ENCODE data around the gene WLS.

WLS gene

DNA sequence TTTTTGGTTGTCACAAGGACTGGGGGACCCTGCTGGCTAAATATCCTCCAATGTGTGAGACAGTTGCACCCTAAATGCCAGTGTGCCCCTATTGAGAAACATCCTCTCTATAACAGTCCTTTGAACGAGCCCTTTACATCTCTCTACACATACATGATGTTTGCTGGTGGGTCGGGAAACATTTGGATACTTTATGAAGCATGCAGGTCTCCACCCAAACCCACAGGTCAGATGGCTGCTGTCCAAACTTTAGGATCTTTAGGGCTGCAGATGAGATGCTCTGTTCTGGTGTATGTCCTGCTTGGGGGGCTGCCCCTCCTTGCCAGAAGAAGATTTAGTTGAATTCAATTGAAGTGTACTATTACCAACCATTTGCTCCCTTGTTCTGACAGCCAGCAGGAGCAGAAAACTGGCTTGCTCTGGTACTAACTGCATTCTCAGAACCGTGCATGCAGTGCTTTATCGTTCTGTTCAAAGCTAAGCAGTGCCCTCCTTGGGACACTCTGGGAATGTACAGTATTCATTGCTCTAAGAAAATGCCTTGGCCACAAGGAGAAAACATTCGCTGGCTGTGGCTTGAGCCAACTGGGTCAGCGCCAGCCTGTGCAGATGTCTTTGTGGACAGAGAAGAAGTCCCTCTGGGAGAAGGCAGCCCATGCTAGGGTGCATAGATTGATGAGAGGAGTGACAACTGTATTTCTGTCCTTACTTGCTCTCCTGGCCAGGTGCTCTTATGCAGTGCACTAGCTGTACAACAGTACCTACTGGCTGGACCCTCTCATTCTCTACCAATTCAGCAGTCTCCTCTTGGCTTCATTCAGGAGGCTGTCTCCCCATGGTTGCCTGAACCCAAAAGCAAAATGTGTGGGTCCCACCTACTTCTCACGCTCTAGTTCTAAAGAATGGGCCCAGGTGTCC is 120.5 kb downstream of the WLS start:
- TF ChIP-seq, protein P1, sequence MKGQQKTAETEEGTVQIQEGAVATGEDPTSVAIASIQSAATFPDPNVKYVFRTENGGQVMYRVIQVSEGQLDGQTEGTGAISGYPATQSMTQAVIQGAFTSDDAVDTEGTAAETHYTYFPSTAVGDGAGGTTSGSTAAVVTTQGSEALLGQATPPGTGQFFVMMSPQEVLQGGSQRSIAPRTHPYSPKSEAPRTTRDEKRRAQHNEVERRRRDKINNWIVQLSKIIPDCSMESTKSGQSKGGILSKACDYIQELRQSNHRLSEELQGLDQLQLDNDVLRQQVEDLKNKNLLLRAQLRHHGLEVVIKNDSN (IDR thresholded peaks at IDR 0.05) = no peak
- TF ChIP-seq TEAD4 (IDR thresholded peaks at IDR 0.05) (no peak), RAD21 (IDR thresholded peaks at IDR 0.05; ENCODE audit: low read depth) (peak; percentile 83), NFIC (IDR thresholded peaks at IDR 0.05) (0 out of 2 replicates have a peak, but pooled peaks have one; percentile 26), EP300 (IDR thresholded peaks at IDR 0.05; ENCODE audit: borderline replicate concordance) (no peak), FOXM1 (IDR thresholded peaks at IDR 0.05; ENCODE audit: borderline replicate concordance, low read depth) (no peak), TAF1 (IDR thresholded peaks at IDR 0.05; ENCODE audit: low read depth) (no peak)
- TF ChIP-seq, protein P2, sequence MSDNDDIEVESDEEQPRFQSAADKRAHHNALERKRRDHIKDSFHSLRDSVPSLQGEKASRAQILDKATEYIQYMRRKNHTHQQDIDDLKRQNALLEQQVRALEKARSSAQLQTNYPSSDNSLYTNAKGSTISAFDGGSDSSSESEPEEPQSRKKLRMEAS (IDR thresholded peaks at IDR 0.05) = no peak
- TF ChIP-seq, protein P3, sequence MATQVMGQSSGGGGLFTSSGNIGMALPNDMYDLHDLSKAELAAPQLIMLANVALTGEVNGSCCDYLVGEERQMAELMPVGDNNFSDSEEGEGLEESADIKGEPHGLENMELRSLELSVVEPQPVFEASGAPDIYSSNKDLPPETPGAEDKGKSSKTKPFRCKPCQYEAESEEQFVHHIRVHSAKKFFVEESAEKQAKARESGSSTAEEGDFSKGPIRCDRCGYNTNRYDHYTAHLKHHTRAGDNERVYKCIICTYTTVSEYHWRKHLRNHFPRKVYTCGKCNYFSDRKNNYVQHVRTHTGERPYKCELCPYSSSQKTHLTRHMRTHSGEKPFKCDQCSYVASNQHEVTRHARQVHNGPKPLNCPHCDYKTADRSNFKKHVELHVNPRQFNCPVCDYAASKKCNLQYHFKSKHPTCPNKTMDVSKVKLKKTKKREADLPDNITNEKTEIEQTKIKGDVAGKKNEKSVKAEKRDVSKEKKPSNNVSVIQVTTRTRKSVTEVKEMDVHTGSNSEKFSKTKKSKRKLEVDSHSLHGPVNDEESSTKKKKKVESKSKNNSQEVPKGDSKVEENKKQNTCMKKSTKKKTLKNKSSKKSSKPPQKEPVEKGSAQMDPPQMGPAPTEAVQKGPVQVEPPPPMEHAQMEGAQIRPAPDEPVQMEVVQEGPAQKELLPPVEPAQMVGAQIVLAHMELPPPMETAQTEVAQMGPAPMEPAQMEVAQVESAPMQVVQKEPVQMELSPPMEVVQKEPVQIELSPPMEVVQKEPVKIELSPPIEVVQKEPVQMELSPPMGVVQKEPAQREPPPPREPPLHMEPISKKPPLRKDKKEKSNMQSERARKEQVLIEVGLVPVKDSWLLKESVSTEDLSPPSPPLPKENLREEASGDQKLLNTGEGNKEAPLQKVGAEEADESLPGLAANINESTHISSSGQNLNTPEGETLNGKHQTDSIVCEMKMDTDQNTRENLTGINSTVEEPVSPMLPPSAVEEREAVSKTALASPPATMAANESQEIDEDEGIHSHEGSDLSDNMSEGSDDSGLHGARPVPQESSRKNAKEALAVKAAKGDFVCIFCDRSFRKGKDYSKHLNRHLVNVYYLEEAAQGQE (IDR thresholded peaks at IDR 0.05; ENCODE audit: low read depth) = no peak

DNA sequence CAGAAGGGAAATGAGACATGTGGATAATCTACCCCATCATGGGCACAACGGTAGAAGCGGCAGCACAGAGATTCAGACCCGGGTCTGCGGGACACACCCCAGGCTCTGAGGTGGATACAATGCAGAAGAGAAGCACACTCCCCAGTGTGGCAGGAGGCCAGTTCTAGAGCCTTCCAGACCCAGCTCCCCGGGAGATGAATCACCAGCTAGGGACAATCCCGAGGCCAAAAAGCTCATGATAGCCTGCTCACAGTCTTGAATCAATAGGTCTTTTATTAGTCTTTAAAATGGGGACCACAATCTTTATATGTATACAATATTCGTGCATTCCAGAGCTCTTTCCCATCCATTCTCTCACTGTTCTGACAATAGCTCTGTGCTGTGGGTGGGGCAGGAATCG is 124.6 kb downstream of the WLS start:
- TF ChIP-seq EGR1 (IDR thresholded peaks at IDR 0.05) (no peak), NFIC (IDR thresholded peaks at IDR 0.05) (no peak), RAD21 (IDR thresholded peaks at IDR 0.05; ENCODE audit: low read depth) (no peak), EP300 (IDR thresholded peaks at IDR 0.05; ENCODE audit: borderline replicate concordance) (no peak), CREB1 (IDR thresholded peaks at IDR 0.05; ENCODE audit: low read depth) (no peak), TCF12 (IDR thresholded peaks at IDR 0.05; ENCODE audit: low read depth) (no peak), TEAD4 (IDR thresholded peaks at IDR 0.05) (no peak), YY1 (IDR thresholded peaks at IDR 0.05; ENCODE audit: low read depth) (no peak)
- TF ChIP-seq, protein P2 (IDR thresholded peaks at IDR 0.05) = no peak
- TF ChIP-seq, protein P1 (IDR thresholded peaks at IDR 0.05) = no peak
- TF ChIP-seq, protein P3 (IDR thresholded peaks at IDR 0.05; ENCODE audit: low read depth) = no peak

DNA sequence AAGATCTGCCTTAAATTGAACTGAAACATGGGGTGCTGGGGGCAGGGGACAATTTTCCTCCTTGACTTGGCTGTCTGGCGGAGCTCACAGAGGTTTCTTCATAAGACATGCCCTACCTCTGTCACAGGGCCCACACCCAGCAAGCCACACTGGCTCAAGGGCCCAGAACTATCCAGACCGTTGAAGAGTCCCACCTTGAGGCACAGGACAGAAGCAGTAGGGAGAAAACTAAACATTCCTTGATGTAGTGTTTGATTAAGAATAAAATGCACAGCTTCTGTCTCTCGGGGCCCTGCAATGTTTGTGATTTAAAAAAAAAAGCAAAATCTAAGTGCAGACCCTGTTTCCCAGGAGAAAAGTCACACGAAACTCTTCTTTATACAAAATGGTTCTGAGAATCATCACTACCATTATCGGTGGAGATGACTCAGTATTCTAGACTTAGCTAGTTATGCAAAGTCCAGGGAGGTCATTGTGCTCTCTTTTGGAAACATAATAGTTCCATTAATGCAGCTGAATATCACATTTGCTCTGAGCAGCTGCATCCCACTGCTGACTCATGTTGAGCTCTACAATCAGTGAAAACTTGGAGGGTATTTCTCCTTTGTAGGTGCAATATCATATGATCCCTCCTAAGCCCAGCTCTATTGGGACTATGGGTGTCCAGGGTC is 128.3 kb downstream of the WLS start:
- TF ChIP-seq TAF1 (IDR thresholded peaks at IDR 0.05; ENCODE audit: low read depth) (no peak), FOXM1 (IDR thresholded peaks at IDR 0.05; ENCODE audit: borderline replicate concordance, low read depth) (no peak), ZBTB7A (IDR thresholded peaks at IDR 0.05; ENCODE audit: low read depth) (no peak), YY1 (IDR thresholded peaks at IDR 0.05; ENCODE audit: low read depth) (no peak), TCF12 (IDR thresholded peaks at IDR 0.05; ENCODE audit: low read depth) (no peak), NFIC (IDR thresholded peaks at IDR 0.05) (no peak), EP300 (IDR thresholded peaks at IDR 0.05; ENCODE audit: borderline replicate concordance) (no peak), TEAD4 (IDR thresholded peaks at IDR 0.05) (no peak), EGR1 (IDR thresholded peaks at IDR 0.05) (no peak), RAD21 (IDR thresholded peaks at IDR 0.05; ENCODE audit: low read depth) (no peak), CREB1 (IDR thresholded peaks at IDR 0.05; ENCODE audit: low read depth) (no peak), CEBPB (IDR thresholded peaks at IDR 0.05) (no peak)
- TF ChIP-seq, protein P3 (IDR thresholded peaks at IDR 0.05; ENCODE audit: low read depth) = no peak
- TF ChIP-seq, protein P1 (IDR thresholded peaks at IDR 0.05) = no peak
- TF ChIP-seq, protein P2 (IDR thresholded peaks at IDR 0.05) = no peak
